Effector memory CD4-positive, alpha-beta T cell (primary cell): Measurements from ENCODE around the gene KPNA2.
"Not testable (repeated sequence)": the region's sequence is repeated elsewhere in the genome, so short reads cannot be mapped to it uniquely, and the experiment has no call there.

Experiments used
- DNase-seq, 3 donors: peaks; one replicate each; pipeline ENCODE4 v3.0.0-alpha.2; 2020
- H3K27ac ChIP-seq: 2 replicates; pipeline ENCODE4 v1.7.0; 2013; ENCODE audit warnings: mild to moderate bottlenecking, low read length, moderate library complexity; ENCODE audit not compliant: insufficient read depth, poor library complexity, severe bottlenecking
- H3K27me3 ChIP-seq: replicated peaks from 2 replicates; pipeline ENCODE4 v1.7.0; 2013; ENCODE audit warnings: mild to moderate bottlenecking, low read length; ENCODE audit not compliant: insufficient read depth, control insufficient read depth, poor library complexity, severe bottlenecking
- H3K36me3 ChIP-seq: 2 replicates; pipeline ENCODE4 v1.7.0; 2013; ENCODE audit warnings: mild to moderate bottlenecking, low read length, moderate library complexity; ENCODE audit not compliant: control insufficient read depth, insufficient read depth
- H3K4me1 ChIP-seq: 2 replicates; pipeline ENCODE4 v1.7.0; 2013; ENCODE audit warnings: low read length, mild to moderate bottlenecking; ENCODE audit not compliant: control insufficient read depth, insufficient read depth, poor library complexity, severe bottlenecking
- H3K4me3 ChIP-seq: 2 replicates; pipeline ENCODE4 v1.7.0; 2013; ENCODE audit warnings: low read length, low read depth, mild to moderate bottlenecking; ENCODE audit not compliant: insufficient read depth, poor library complexity, severe bottlenecking
- H3K9me3 ChIP-seq: 2 replicates; pipeline ENCODE4 v1.7.0; 2013; ENCODE audit warnings: mild to moderate bottlenecking, low read length, moderate library complexity; ENCODE audit not compliant: control insufficient read depth

KPNA2 gene

GRCh38 chr17:68036304-68037147, 991 bp downstream of the KPNA2 start:
- Histone ChIP-seq H3K9me3 (no peaks in the 10 kb centered on the region), H3K4me1 (peaks cover 8% of the 10 kb centered on the region), H3K27me3 (no peaks in the 10 kb centered on the region), H3K27ac (peak overlapping the region; percentile 89), H3K36me3 (peaks cover 13% of the 10 kb centered on the region), H3K4me3 (peak overlapping the region; percentile 98)
- DNase-seq, result peak in 1 of 3 donors; percentile 36

DNA sequence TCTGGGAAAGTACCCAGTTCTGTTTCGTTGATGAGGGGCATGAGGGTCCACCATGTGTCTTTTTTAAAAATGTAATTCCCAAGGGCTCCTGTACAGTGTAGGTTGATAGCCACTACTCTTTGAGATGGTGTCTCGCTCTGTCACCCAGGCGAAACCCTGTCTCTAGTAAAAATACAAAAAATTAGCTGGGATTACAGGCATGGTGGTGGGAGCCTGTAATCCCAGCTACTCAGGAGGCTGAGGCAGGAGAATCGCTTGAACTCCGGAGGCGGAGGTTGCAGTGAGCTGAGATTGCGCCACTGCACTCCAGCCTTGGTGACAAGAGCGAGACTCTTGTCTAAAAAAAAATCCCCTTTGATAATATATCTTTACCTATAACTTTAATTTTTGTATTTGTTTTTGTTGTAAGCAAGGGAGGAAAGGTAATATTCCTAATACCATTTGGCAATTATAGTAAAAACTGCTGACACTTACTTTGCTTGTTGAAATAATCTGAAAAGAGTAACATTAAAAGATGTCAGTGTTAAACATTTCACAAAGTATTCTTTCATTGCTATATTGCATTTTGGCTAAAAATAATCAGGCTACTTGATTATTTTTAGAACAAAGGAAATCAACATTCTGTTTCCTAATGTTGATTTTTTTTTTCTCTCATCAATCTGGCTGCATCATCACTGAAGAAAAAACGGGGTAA, 11.8 kb downstream of the KPNA2 start:
- no peak overlapping the region for H3K27ac ChIP-seq
- H3K36me3 ChIP-seq, result peaks cover 25% of the 10 kb centered on the region
- H3K9me3 ChIP-seq, result no peaks in the 10 kb centered on the region
- H3K4me1 ChIP-seq, result no peaks in the 10 kb centered on the region
- no peak for DNase-seq
- H3K4me3 ChIP-seq, result no peak overlapping the region
- H3K27me3 ChIP-seq, result no peaks in the 10 kb centered on the region

DNA sequence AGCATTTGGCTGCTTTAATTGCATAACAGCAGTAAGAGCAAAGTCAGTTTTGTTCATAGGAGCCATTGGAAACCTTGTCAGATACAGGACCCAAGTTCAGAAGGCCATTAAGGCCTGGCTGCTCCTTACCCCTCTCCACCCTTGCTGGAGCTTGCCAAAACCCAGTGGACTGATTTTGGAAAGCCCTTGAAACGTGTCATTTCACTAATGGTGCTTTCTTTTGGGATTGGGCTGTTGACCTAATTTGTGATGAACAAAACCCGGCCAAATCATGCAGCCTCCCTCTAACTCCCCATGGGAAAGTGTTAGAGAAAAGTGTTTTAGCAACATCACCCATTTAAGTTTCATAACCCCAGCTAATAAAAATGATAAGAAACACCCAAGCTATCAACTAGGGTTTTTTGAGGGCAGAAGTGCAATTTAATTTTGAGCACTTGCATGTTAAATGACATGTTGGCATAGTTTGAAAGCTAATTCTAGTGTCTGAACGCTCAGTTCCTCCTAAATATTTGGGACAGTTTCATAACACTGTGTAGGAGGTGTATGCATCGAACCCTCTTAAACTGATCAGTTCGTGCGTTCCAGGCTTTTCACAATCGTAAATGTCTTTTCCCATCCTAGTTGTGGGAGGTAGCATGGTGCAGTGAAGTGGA, 12.5 kb downstream of the KPNA2 start:
- H3K36me3 ChIP-seq, result peaks cover 21% of the 10 kb centered on the region
- H3K4me3 ChIP-seq, H3K4me1 ChIP-seq, DNase-seq, H3K27me3 ChIP-seq, H3K9me3 ChIP-seq, H3K27ac ChIP-seq: not testable (repeated sequence)

- H3K4me1 ChIP-seq, result no peaks in the 10 kb centered on the region
- no peak overlapping the region for H3K27ac ChIP-seq
- no peak for DNase-seq
- no peaks in the 10 kb centered on the region for H3K9me3 ChIP-seq
- H3K27me3 ChIP-seq, result no peaks in the 10 kb centered on the region
- H3K36me3 ChIP-seq, result peaks cover 11% of the 10 kb centered on the region
- H3K4me3 ChIP-seq, result no peak overlapping the region
Observed at GRCh38 chr17:68048996-68049395, 13.5 kb downstream of the KPNA2 start.

DNA sequence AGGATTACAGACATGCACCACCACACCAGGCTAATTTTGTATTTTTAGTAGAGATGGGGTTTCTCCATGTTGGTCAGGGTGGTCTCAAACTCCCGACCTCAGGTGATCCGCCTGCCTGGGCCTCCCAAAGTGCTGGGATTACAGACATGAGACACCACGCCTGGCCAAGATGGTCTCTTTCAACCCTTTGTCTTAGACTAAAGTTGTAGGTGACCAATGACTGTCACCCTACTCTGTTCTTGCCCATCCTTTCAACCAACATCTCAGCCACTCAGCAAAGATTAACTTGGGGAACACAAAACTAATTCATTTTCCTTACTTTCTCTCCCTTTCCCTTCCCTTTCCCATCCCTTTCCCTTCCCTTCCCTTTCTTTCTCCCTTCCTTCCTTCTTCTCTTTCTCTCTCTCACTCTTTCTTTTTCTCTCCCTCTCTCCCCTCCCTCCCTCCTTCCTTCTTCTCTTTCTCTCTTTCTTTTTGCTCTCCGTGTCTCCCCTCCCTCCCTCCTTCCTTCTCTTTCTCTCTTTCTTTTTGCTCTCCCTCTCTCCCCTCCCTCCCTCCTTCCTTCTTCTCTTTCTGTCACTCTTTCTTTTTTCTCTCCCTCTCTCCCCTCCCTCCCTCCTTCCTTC, 14.4 kb downstream of the KPNA2 start:
- not testable (repeated sequence) for H3K27me3 ChIP-seq, H3K27ac ChIP-seq, H3K9me3 ChIP-seq, H3K4me3 ChIP-seq, DNase-seq, H3K36me3 ChIP-seq, H3K4me1 ChIP-seq

- H3K9me3 ChIP-seq, H3K4me3 ChIP-seq, DNase-seq, H3K27me3 ChIP-seq, H3K36me3 ChIP-seq, H3K4me1 ChIP-seq, H3K27ac ChIP-seq: not testable (repeated sequence)
Observed at GRCh38 chr17:68051321-68052312, 16.1 kb downstream of the KPNA2 start.

- no peak overlapping the region for H3K4me3 ChIP-seq
- no peaks in the 10 kb centered on the region for H3K27me3 ChIP-seq
- no peaks in the 10 kb centered on the region for H3K36me3 ChIP-seq
- no peaks in the 10 kb centered on the region for H3K9me3 ChIP-seq
- no peak overlapping the region for H3K27ac ChIP-seq
- H3K4me1 ChIP-seq, result no peaks in the 10 kb centered on the region
- no peak for DNase-seq
Observed at GRCh38 chr17:68052810-68053209, 17.3 kb downstream of the KPNA2 start.

- Histone ChIP-seq H3K27ac (no peak overlapping the region), H3K4me3 (no peak overlapping the region), H3K4me1 (no peaks in the 10 kb centered on the region), H3K9me3 (no peaks in the 10 kb centered on the region), H3K36me3 (no peaks in the 10 kb centered on the region), H3K27me3 (no peaks in the 10 kb centered on the region)
- no peak for DNase-seq
Observed at GRCh38 chr17:68053231-68054013, 17.9 kb downstream of the KPNA2 start.
